Naive thymus-derived CD4-positive, alpha-beta T cell (primary cell): ENCODE measurements around the gene C14orf180. TPM values are rescaled to one million over a fixed set of nuclear protein-coding genes. Genes with fewer than 3 reads are reported as not detected.

Experiments used
- ATAC-seq: fragments of 150-1000 bp; cut with Tn5 transposase; 2 replicates; pipeline ENCODE4 v1.10.0; 2021; ENCODE audit warnings: mild to moderate bottlenecking, moderate library complexity
- CTCF ChIA-PET: fragments of 350-600 bp; sonication (Branson Sonifier 250); formaldehyde crosslinking; loops from one replicate; lab custom pipeline; 2021; ENCODE audit warnings: antibody characterized with exemption; lab: Charles Lee
- POLR2A ChIA-PET: fragments of 350-600 bp; sonication (Branson Sonifier 250); formaldehyde crosslinking; loops from one replicate; lab custom pipeline; 2021; ENCODE audit warnings: antibody characterized with exemption, inconsistent platforms; lab: Charles Lee
- DNase-seq, 9 donors: peaks; one replicate each; pipeline versions ENCODE4 v3.0.0 to v3.0.0-alpha.2; 2020 to 2022; ENCODE audit warnings: mixed read lengths in 1 of 9
- H3K27ac ChIP-seq: one replicate; pipeline ENCODE4 v1.7.0; 2013; ENCODE audit warnings: mild to moderate bottlenecking, low read depth, low read length, moderate library complexity
- H3K27me3 ChIP-seq, 2 donors: one replicate each; pipeline ENCODE4 v1.7.0; 2013; ENCODE audit warnings: low read length in 2 of 2, mild to moderate bottlenecking in 2 of 2, moderate library complexity in 2 of 2; ENCODE audit not compliant: control insufficient read depth in 2 of 2, insufficient read depth in 2 of 2
- H3K36me3 ChIP-seq, 3 experiments: 1 replicate in 2 of 3; 2 replicates in 1 of 3; pipeline ENCODE4 v1.7.0; 2013; ENCODE audit warnings: low read length in 3 of 3, mild to moderate bottlenecking in 3 of 3, moderate library complexity in 1 of 3; ENCODE audit not compliant: insufficient read depth in 3 of 3, control insufficient read depth in 2 of 3
- H3K4me1 ChIP-seq, 2 donors: one replicate each; pipeline ENCODE4 v1.7.0; 2013; ENCODE audit warnings: low read length in 2 of 2, mild to moderate bottlenecking in 2 of 2, moderate library complexity in 1 of 2; ENCODE audit not compliant: control insufficient read depth in 2 of 2, insufficient read depth in 2 of 2
- H3K4me3 ChIP-seq: 2 replicates; pipeline ENCODE4 v1.7.0; 2013; ENCODE audit warnings: mild to moderate bottlenecking, low read length
- H3K9me3 ChIP-seq, 3 experiments: 1 replicate in 2 of 3; 2 replicates in 1 of 3; pipeline ENCODE4 v1.7.0; 2013; ENCODE audit warnings: low read length in 3 of 3; ENCODE audit not compliant: control insufficient read depth in 2 of 3
- H3K27ac Mint-ChIP-seq, 9 donors: one replicate each; pipeline ENCODE4 v1.8.0; 2020 to 2022; ENCODE audit warnings: mixed read lengths in 9 of 9, mild to moderate bottlenecking in 8 of 9, moderate library complexity in 5 of 9, inconsistent platforms in 2 of 9
- H3K27me3 Mint-ChIP-seq, 5 donors: one replicate each; pipeline ENCODE4 v1.8.0; 2021 to 2022; ENCODE audit warnings: mixed read lengths in 5 of 5, mild to moderate bottlenecking in 1 of 5
- H3K36me3 Mint-ChIP-seq, 5 donors: one replicate each; pipeline ENCODE4 v1.8.0; 2020 to 2022; ENCODE audit warnings: mixed read lengths in 5 of 5, mild to moderate bottlenecking in 3 of 5, inconsistent platforms in 1 of 5
- H3K4me1 Mint-ChIP-seq, 7 donors: one replicate each; pipeline ENCODE4 v1.8.0; 2020 to 2022; ENCODE audit warnings: mixed read lengths in 7 of 7, mild to moderate bottlenecking in 3 of 7, inconsistent platforms in 1 of 7
- H3K4me3 Mint-ChIP-seq, 10 donors: one replicate each; pipeline ENCODE4 v1.8.0; 2020 to 2022; ENCODE audit warnings: mild to moderate bottlenecking in 10 of 10, mixed read lengths in 10 of 10, moderate library complexity in 6 of 10, inconsistent platforms in 2 of 10
- H3K9me3 Mint-ChIP-seq, 11 donors: one replicate each; pipeline ENCODE4 v1.8.0; 2020 to 2022; ENCODE audit warnings: mixed read lengths in 11 of 11, mild to moderate bottlenecking in 4 of 11, inconsistent platforms in 1 of 11, moderate library complexity in 1 of 11
- intact Hi-C, 2 donors: fragments of 100-400 bp; cut with micrococcal nuclease; formaldehyde crosslinking; loops; one replicate each; pipeline ENCODE4 v1.15.1; 2023
- polyA plus RNA-seq, 2 donors: library from polyadenylated mRNA; unstranded; fragments of 300-500 nt; fragmentation: Illumina TruSeq; gene quantifications; one replicate each; pipeline ENCODE4 v1.2.3, GENCODE V29; 2021
- total RNA-seq, 6 experiments: library from RNA in 5 of 6; stranded (reverse) in 5 of 6; gene quantifications; 1 replicate in 5 of 6; 2 replicates in 1 of 6; pipeline ENCODE4 v1.2.3 and lab custom pipeline; 2021 to 2026

The C14orf180 gene
- total and polyA plus RNA-seq, 7 experiments from 2014 or later: not detected

DNA sequence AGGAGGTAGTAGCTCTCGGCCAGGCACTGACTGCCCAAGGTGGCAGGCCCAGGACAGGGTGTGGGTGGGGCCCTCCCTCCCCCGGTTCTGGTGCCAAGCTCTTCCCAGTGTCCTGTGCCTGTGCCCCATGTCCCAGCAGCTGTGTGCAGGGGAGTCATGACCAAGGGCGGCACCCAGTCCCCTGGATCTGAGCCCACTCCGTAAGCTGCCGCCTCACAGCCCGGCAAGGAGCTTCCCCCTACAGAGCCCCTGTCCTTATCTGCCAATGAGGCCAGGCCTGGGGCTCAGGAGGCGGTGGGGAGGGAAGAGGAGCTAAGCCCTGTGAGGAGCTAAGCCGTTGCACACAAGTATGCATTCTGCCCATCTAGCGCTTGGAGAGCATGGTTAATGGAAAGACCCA lies 5.6 kb upstream of the C14orf180 start:
- no peak for DNase-seq
- ChIA-PET POLR2A (no interaction called here), CTCF (interaction anchor here (1.6 kb wide), 1 partner anchor 10 kb away, joined by 7 read pairs; no protein-coding TSS in a partner anchor)
- H3K9me3 ChIP-seq: no peaks in the 10 kb centered on the region
- no peak overlapping the region for H3K4me3 Mint-ChIP-seq
- ATAC-seq: no peak
- intact Hi-C loops: no loop called here
- no peaks in the 10 kb centered on the region for H3K4me1 Mint-ChIP-seq
- H3K27ac ChIP-seq: no peak overlapping the region
- no peak overlapping the region for H3K27ac Mint-ChIP-seq
- no peaks in the 10 kb centered on the region for H3K9me3 Mint-ChIP-seq
- no peaks in the 10 kb centered on the region for H3K4me1 ChIP-seq
- H3K27me3 Mint-ChIP-seq: no peaks in the 10 kb centered on the region
- H3K36me3 Mint-ChIP-seq: no peaks in the 10 kb centered on the region
- no peaks in the 10 kb centered on the region for H3K27me3 ChIP-seq
- H3K36me3 ChIP-seq: no peaks in the 10 kb centered on the region
- no peak overlapping the region for H3K4me3 ChIP-seq

DNA sequence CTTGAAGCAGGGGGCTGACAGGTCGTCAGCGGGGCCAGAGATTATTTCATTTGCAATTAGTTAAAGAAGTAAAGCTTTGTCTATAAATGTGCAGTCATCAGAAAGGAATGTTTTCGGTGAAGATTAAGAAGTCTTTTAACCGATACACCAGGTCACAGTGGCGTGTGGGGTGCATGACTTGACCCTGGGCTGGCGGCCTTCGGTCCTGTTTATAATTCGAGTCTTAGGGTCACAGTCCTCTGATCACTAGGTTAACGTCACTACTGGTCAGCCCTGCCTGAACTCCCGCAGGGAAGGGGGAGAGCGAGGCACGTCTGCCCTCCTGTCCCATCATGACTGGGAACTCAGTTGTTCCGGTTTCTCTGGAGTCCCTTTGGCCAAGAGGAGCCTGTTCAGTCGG lies 5.0 kb upstream of the C14orf180 start:
- DNase-seq (no peak), ATAC-seq (no peak)
- Mint-ChIP-seq H3K27me3 (no peaks in the 10 kb centered on the region), H3K4me1 (no peaks in the 10 kb centered on the region), H3K36me3 (no peaks in the 10 kb centered on the region), H3K4me3 (no peak overlapping the region), H3K9me3 (no peaks in the 10 kb centered on the region), H3K27ac (no peak overlapping the region)
- intact Hi-C loops: no loop called here
- CTCF ChIA-PET: interaction anchor here (1.6 kb wide), 1 partner anchor 10 kb away, joined by 7 read pairs; no protein-coding TSS in a partner anchor
- Histone ChIP-seq H3K9me3 (no peaks in the 10 kb centered on the region), H3K27me3 (no peaks in the 10 kb centered on the region), H3K36me3 (no peaks in the 10 kb centered on the region), H3K27ac (no peak overlapping the region), H3K4me3 (no peak overlapping the region), H3K4me1 (no peaks in the 10 kb centered on the region)
- POLR2A ChIA-PET: no interaction called here

DNA sequence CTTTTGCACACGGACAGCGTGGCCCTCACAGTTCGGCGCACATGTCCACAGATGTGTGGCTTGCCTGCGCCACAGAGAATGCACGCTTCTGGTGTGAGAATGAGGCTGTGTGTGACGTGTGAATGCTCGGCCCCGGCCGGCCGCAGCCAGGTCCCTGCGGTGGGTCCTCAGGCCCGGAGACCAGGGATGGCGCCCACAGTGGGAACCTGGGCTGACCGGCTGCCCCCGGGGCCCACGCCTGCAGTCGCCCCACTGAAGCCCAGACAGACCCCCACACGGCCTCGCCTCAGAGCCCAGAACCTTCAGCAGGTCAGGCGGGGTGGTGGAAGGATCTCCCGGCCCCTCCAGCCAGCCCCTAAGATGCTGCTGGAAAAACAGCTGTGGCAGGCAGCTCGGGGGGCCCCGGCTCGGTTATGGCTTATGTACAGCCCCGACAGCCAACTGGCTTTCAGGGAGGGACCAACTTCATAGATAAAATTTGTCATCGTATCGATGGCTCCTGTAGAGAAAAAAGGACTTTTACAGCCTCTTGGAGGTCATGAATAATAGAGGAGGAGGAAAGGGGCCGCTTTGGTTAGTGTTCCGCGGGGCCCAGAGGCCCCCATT lies 4.5 kb upstream of the C14orf180 start:
- CTCF ChIA-PET: no interaction called here
- intact Hi-C loops: no loop called here
- no peak overlapping the region for H3K27ac Mint-ChIP-seq

DNA sequence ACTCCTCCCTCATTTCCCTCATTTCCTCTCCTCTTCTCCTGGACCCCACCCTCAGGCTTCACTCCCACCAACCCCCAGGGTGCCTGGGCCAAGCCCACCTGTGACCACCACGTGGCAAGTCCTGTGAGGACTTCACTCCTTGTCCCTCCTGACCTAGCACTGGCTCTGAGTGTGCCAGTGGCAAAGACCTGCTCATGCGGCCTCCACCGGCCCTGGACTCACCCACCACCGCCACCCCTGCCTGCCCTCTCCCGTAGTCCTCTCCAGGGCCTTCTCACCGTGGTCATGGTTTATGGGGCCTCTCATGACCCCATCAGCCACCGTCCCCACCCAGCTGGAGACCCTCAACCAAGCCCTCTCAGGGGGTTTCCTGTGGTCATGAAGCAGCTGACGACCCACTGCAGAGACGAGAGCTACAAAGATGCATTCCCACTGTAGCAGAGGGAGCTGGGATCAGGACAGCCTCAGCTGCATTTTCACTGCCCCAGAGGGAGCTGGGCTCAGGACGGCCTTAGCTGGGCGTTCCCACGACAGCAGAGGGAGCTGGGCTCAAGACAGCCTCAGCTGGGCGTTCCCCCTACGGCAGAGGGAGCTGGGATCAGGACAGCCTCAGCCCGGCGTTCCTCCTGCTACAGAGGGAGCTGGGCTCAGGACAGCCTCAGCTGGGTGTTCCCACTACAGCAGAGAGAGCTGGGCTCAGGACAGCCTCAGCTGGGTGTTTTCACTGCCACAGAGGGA lies 3.2 kb upstream of the C14orf180 start:
- Mint-ChIP-seq H3K36me3 (no peaks in the 10 kb centered on the region), H3K4me1 (no peaks in the 10 kb centered on the region), H3K9me3 (no peaks in the 10 kb centered on the region), H3K27me3 (peaks cover 0 to 3% (median 0%) of the 10 kb centered on the region in 5 donors), H3K27ac (no peak overlapping the region), H3K4me3 (no peak overlapping the region)
- no peak overlapping the region for H3K27ac ChIP-seq
- no peaks in the 10 kb centered on the region for H3K9me3 ChIP-seq
- no peaks in the 10 kb centered on the region for H3K27me3 ChIP-seq
- ChIA-PET POLR2A (no interaction called here), CTCF (no interaction called here)
- ATAC-seq: no peak
- H3K4me3 ChIP-seq: no peak overlapping the region
- no peaks in the 10 kb centered on the region for H3K36me3 ChIP-seq
- intact Hi-C loops: no loop called here
- no peak for DNase-seq
- H3K4me1 ChIP-seq: no peaks in the 10 kb centered on the region

More for the DNA sequence above, 4.5 kb upstream of the C14orf180 start:
- H3K4me1 ChIP-seq: no peaks in the 10 kb centered on the region
- POLR2A ChIA-PET: no interaction called here
- H3K27ac ChIP-seq: no peak overlapping the region
- DNase-seq: no peak
- H3K4me3 Mint-ChIP-seq: no peak overlapping the region
- no peak for ATAC-seq
- no peaks in the 10 kb centered on the region for H3K27me3 ChIP-seq
- no peaks in the 10 kb centered on the region for H3K9me3 Mint-ChIP-seq
- no peaks in the 10 kb centered on the region for H3K27me3 Mint-ChIP-seq
- H3K9me3 ChIP-seq: no peaks in the 10 kb centered on the region
- H3K4me3 ChIP-seq: no peak overlapping the region
- no peaks in the 10 kb centered on the region for H3K4me1 Mint-ChIP-seq
- no peaks in the 10 kb centered on the region for H3K36me3 ChIP-seq
- H3K36me3 Mint-ChIP-seq: no peaks in the 10 kb centered on the region

DNA sequence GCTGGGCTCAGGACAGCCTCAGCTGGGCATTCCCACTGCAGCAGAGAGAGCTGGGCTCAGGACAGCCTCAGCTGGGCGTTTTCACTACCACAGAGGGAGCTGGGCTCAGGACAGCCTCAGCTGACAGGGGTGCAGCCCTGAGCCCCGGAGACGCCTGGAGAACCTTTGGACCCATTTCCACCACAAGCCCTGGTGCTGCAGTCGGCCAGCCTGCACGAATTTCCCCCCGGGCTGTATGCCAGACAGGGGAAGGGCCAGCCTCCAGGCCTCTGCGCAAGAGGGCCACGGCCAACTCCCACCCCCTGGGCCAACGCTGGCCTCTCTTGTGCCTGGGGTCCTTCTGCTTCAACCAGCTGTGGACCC lies 2.6 kb upstream of the C14orf180 start:
- ChIA-PET CTCF (no interaction called here), POLR2A (no interaction called here)
- Histone ChIP-seq H3K9me3 (no peaks in the 10 kb centered on the region), H3K4me3 (no peak overlapping the region), H3K36me3 (no peaks in the 10 kb centered on the region), H3K27ac (no peak overlapping the region), H3K27me3 (no peaks in the 10 kb centered on the region), H3K4me1 (no peaks in the 10 kb centered on the region)
- Mint-ChIP-seq H3K9me3 (no peaks in the 10 kb centered on the region), H3K4me3 (no peak overlapping the region), H3K27ac (no peak overlapping the region), H3K36me3 (no peaks in the 10 kb centered on the region), H3K4me1 (no peaks in the 10 kb centered on the region), H3K27me3 (peaks cover 0 to 4% (median 0%) of the 10 kb centered on the region in 5 donors)
- intact Hi-C loops: no loop called here
- no peak for ATAC-seq
- no peak for DNase-seq

DNA sequence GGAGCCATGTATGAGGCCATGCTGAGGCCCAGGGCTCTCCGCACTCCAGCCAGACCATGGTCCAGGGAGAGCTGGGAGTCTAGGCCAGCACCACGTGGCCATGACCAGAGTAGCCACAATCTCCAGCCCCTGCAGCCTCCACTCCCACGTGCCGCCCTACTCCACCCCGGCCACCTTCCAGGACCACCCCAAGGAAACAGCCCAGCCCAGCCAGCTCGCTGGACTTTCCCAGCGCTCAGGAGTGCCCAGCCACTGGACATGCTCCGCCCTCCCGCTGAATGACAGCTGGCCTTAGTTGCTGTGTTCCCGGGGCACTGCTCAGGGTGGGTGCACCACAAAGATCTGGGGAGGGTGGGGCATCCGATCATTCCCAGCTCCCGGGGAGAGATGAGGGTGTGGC lies 2.1 kb upstream of the C14orf180 start:
- intact Hi-C loops: no loop called here
- no peaks in the 10 kb centered on the region for H3K27me3 ChIP-seq
- no peak for ATAC-seq

DNA sequence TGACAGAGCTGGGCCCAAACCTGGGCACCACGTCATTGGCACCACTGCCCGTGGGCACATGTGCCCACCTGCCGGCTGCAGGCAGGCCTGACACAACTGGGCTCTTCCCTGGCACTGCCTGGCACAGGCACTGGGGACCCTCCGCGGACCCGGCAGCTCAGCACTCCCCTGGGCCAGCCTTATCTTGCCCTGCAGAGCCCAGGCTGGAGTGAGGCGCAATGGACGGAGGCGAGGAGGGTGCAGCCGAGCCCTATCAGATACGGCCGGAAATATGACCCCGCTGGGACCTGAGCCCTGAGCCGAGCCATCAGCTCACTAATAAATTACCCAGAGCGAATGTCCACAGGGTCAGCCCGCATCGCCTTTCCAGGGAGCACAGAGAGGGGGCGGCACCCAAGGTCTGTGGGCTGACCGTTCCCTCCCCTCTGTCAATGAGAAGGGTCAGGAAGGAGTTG lies 1.7 kb upstream of the C14orf180 start:
- no peak for DNase-seq
- Mint-ChIP-seq H3K27me3 (peaks cover 0 to 4% (median 0%) of the 10 kb centered on the region in 5 donors), H3K27ac (no peak overlapping the region), H3K4me1 (no peaks in the 10 kb centered on the region), H3K4me3 (no peak overlapping the region), H3K36me3 (no peaks in the 10 kb centered on the region), H3K9me3 (no peaks in the 10 kb centered on the region)
- H3K36me3 ChIP-seq: no peaks in the 10 kb centered on the region
- H3K9me3 ChIP-seq: no peaks in the 10 kb centered on the region
- ATAC-seq: no peak
- ChIA-PET POLR2A (no interaction called here), CTCF (no interaction called here)
- H3K27me3 ChIP-seq: no peaks in the 10 kb centered on the region
- no peaks in the 10 kb centered on the region for H3K4me1 ChIP-seq
- no peak overlapping the region for H3K27ac ChIP-seq
- no peak overlapping the region for H3K4me3 ChIP-seq
- intact Hi-C loops: no loop called here

More for the DNA sequence above, 2.1 kb upstream of the C14orf180 start:
- no peaks in the 10 kb centered on the region for H3K4me1 Mint-ChIP-seq
- H3K9me3 Mint-ChIP-seq: no peaks in the 10 kb centered on the region
- no peak overlapping the region for H3K4me3 Mint-ChIP-seq
- Histone ChIP-seq H3K36me3 (no peaks in the 10 kb centered on the region), H3K27ac (no peak overlapping the region), H3K4me3 (no peak overlapping the region), H3K4me1 (no peaks in the 10 kb centered on the region), H3K9me3 (no peaks in the 10 kb centered on the region)
- H3K27ac Mint-ChIP-seq: no peak overlapping the region
- H3K27me3 Mint-ChIP-seq: peaks cover 0 to 4% (median 0%) of the 10 kb centered on the region in 5 donors
- CTCF ChIA-PET: no interaction called here
- POLR2A ChIA-PET: no interaction called here
- no peak for DNase-seq
- H3K36me3 Mint-ChIP-seq: no peaks in the 10 kb centered on the region
